ENCODE data around the gene SLCO3A1.

- TF ChIP-seq CTCF (conservative IDR thresholded peaks at IDR 0.05; ENCODE audit: low read length) (no peak), EZH2phosphoT487 (IDR thresholded peaks at IDR 0.05; ENCODE audit: borderline replicate concordance) (no peak)
These were observed 287.3 kb downstream of the SLCO3A1 start for GRCh38 chr15:92140796-92141195.

Data from Loucy (cell line).